ENCODE data around the gene PRR20G. TPM values are rescaled to one million over a fixed set of nuclear protein-coding genes. Genes with fewer than 3 reads are reported as not detected.

The PRR20G gene
- total RNA-seq, 1 donor from 2014 or later: not detected

DNA sequence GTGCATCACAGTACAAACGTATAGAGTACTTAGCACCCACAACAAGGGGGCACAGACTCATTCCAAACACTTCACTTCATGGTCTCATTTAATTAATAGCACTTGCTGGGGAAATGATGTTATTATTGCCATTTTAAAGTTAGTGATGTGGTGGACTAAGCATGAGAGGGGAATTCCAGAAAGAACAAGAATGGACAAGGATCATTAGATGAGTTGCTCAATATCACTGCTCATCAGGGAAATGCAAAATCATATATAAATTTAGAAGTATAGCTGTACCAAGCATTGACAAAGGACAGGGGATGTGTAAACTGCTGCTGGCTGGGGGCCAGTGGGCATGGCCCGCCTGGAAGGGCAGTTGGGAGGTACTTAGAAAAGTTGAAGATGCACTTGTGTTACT is 14.6 kb downstream of the PRR20G start:
- TF ChIP-seq, protein P1, sequence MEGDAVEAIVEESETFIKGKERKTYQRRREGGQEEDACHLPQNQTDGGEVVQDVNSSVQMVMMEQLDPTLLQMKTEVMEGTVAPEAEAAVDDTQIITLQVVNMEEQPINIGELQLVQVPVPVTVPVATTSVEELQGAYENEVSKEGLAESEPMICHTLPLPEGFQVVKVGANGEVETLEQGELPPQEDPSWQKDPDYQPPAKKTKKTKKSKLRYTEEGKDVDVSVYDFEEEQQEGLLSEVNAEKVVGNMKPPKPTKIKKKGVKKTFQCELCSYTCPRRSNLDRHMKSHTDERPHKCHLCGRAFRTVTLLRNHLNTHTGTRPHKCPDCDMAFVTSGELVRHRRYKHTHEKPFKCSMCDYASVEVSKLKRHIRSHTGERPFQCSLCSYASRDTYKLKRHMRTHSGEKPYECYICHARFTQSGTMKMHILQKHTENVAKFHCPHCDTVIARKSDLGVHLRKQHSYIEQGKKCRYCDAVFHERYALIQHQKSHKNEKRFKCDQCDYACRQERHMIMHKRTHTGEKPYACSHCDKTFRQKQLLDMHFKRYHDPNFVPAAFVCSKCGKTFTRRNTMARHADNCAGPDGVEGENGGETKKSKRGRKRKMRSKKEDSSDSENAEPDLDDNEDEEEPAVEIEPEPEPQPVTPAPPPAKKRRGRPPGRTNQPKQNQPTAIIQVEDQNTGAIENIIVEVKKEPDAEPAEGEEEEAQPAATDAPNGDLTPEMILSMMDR (IDR thresholded peaks at IDR 0.05; ENCODE audit: insufficient read depth, low read depth, low read length): no peak
- no peaks in the 10 kb centered on the region for H3K36me3 Mint-ChIP-seq (ENCODE audit: low read depth, unreplicated experiment)
- H3K27me3 Mint-ChIP-seq (ENCODE audit: low read depth, unreplicated experiment): peaks cover 10% of the 10 kb centered on the region
- peaks cover 19% of the 10 kb centered on the region for H3K9me3 Mint-ChIP-seq (ENCODE audit: unreplicated experiment)
- no peak overlapping the region for H3K27ac ChIP-seq (ENCODE audit: low read depth, low read length)
- no peaks in the 10 kb centered on the region for H3K79me2 ChIP-seq (ENCODE audit: insufficient read depth, low read length)
- no peaks in the 10 kb centered on the region for H4K20me1 ChIP-seq (ENCODE audit: insufficient read depth, low read length)
- peaks cover 11% of the 10 kb centered on the region for H3K4me1 Mint-ChIP-seq (ENCODE audit: low read depth, unreplicated experiment)
- no peak for DNase-seq (ENCODE audit: low read depth)
- no peak overlapping the region for H3K9ac ChIP-seq (ENCODE audit: low read length)
- H3K27ac Mint-ChIP-seq (ENCODE audit: unreplicated experiment): no peak overlapping the region
- no peak for FAIRE-seq
- H3K4me1 ChIP-seq (ENCODE audit: insufficient read depth, low read length): no peaks in the 10 kb centered on the region
- H3K4me3 ChIP-seq (ENCODE audit: insufficient read depth, low read depth, low read length): no peak overlapping the region
- no peak overlapping the region for H3K4me2 ChIP-seq (ENCODE audit: low read length)
- H3K4me3 Mint-ChIP-seq (ENCODE audit: unreplicated experiment): no peak overlapping the region
- H3K9me3 ChIP-seq (ENCODE audit: insufficient read depth, low read depth, low read length): peaks cover 3% of the 10 kb centered on the region
- H3K27me3 ChIP-seq (ENCODE audit: insufficient read depth, low read length): no peaks in the 10 kb centered on the region
- no peaks in the 10 kb centered on the region for H3K36me3 ChIP-seq (ENCODE audit: insufficient read depth, low read length)
- H2AFZ ChIP-seq (ENCODE audit: low read depth, low read length): no peak overlapping the region

DNA sequence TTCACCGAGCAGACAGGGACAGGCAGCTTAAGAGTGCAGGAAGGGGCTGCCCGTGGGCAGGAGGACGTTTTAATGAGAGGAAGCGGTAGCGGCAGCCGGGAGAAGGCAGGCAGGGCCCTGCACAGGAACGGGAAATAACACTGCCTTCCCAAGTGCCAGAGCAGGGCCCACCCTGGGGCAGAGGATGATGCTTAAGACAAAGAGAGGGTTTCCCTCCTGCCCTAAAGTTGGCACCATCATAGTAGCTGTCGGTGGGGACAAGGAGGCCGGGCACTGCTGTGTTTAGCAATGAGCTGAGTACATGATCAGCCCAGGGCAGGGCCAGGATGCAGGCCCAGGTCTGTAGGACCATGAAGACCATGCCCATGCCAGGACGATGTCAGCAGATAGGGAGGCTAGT is 21.7 kb downstream of the PRR20G start:
- no peak overlapping the region for H3K4me3 ChIP-seq (ENCODE audit: insufficient read depth, low read depth, low read length)
- no peaks in the 10 kb centered on the region for H3K9me3 ChIP-seq (ENCODE audit: insufficient read depth, low read depth, low read length)
- DNase-seq (ENCODE audit: low read depth) (no peak), FAIRE-seq (no peak)
- no peak overlapping the region for H3K27ac Mint-ChIP-seq (ENCODE audit: unreplicated experiment)
- H3K36me3 Mint-ChIP-seq (ENCODE audit: low read depth, unreplicated experiment): no peaks in the 10 kb centered on the region
- peaks cover 2% of the 10 kb centered on the region for H3K4me1 Mint-ChIP-seq (ENCODE audit: low read depth, unreplicated experiment)
- no peak overlapping the region for H3K4me2 ChIP-seq (ENCODE audit: low read length)
- peaks cover 16% of the 10 kb centered on the region for H3K9me3 Mint-ChIP-seq (ENCODE audit: unreplicated experiment)
- H3K4me1 ChIP-seq (ENCODE audit: insufficient read depth, low read length): no peaks in the 10 kb centered on the region
- H3K4me3 Mint-ChIP-seq (ENCODE audit: unreplicated experiment): no peak overlapping the region
- TF ChIP-seq EZH2 (IDR thresholded peaks at IDR 0.05; ENCODE audit: insufficient read depth, low read length): no peak
- TF ChIP-seq, protein P1 (IDR thresholded peaks at IDR 0.05; ENCODE audit: insufficient read depth, low read depth, low read length): no peak
- no peaks in the 10 kb centered on the region for H3K79me2 ChIP-seq (ENCODE audit: insufficient read depth, low read length)
- H2AFZ ChIP-seq (ENCODE audit: low read depth, low read length): no peak overlapping the region
- H3K9ac ChIP-seq (ENCODE audit: low read length): no peak overlapping the region
- H3K27me3 ChIP-seq (ENCODE audit: insufficient read depth, low read length): no peaks in the 10 kb centered on the region
- peaks cover 61% of the 10 kb centered on the region for H3K27me3 Mint-ChIP-seq (ENCODE audit: low read depth, unreplicated experiment)
- H3K36me3 ChIP-seq (ENCODE audit: insufficient read depth, low read length): no peaks in the 10 kb centered on the region
- H3K27ac ChIP-seq (ENCODE audit: low read depth, low read length): no peak overlapping the region
- no peaks in the 10 kb centered on the region for H4K20me1 ChIP-seq (ENCODE audit: insufficient read depth, low read length)

DNA sequence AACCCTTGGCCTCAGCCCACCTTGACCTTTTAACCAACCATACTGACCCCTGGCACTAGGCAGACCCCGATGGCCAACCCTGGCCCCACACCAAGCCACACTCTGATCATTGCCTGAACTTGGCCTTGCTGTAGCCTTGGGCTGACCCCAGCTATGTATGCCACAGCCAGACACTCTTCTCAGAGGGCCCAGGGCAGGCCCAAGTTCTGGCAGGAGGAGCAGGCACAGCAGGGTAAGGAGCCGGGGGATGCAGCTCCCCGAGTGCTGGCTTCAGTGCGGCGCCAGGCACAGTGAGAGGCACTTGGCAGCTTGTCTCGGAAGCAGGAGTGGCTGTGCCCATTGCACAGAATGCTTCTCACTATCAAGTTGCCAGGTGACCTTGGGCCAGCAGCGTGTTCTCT is 22.3 kb downstream of the PRR20G start:
- Histone ChIP-seq H3K9ac (ENCODE audit: low read length) (no peak overlapping the region), H3K27me3 (ENCODE audit: insufficient read depth, low read length) (no peaks in the 10 kb centered on the region), H3K27ac (ENCODE audit: low read depth, low read length) (no peak overlapping the region), H3K4me3 (ENCODE audit: insufficient read depth, low read depth, low read length) (no peak overlapping the region), H3K4me1 (ENCODE audit: insufficient read depth, low read length) (no peaks in the 10 kb centered on the region), H4K20me1 (ENCODE audit: insufficient read depth, low read length) (no peaks in the 10 kb centered on the region), H3K79me2 (ENCODE audit: insufficient read depth, low read length) (no peaks in the 10 kb centered on the region), H2AFZ (ENCODE audit: low read depth, low read length) (no peak overlapping the region), H3K9me3 (ENCODE audit: insufficient read depth, low read depth, low read length) (no peaks in the 10 kb centered on the region), H3K4me2 (ENCODE audit: low read length) (no peak overlapping the region), H3K36me3 (ENCODE audit: insufficient read depth, low read length) (no peaks in the 10 kb centered on the region)
- no peak overlapping the region for H3K27ac Mint-ChIP-seq (ENCODE audit: unreplicated experiment)
- H3K4me3 Mint-ChIP-seq (ENCODE audit: unreplicated experiment): no peak overlapping the region
- peaks cover 14% of the 10 kb centered on the region for H3K9me3 Mint-ChIP-seq (ENCODE audit: unreplicated experiment)
- no peaks in the 10 kb centered on the region for H3K36me3 Mint-ChIP-seq (ENCODE audit: low read depth, unreplicated experiment)
- no peak for FAIRE-seq
- peaks cover 2% of the 10 kb centered on the region for H3K4me1 Mint-ChIP-seq (ENCODE audit: low read depth, unreplicated experiment)
- H3K27me3 Mint-ChIP-seq (ENCODE audit: low read depth, unreplicated experiment): peaks cover 58% of the 10 kb centered on the region
- TF ChIP-seq, protein P1 (IDR thresholded peaks at IDR 0.05; ENCODE audit: insufficient read depth, low read depth, low read length): no peak
- TF ChIP-seq EZH2 (IDR thresholded peaks at IDR 0.05; ENCODE audit: insufficient read depth, low read length): no peak
- no peak for DNase-seq (ENCODE audit: low read depth)

Data from astrocyte (in vitro differentiated cells and primary cell).